Smooth muscle cell of the brain vasculature (primary cell): ENCODE data around the gene TRABD2B.

ENCODE experiments used
- DNase-seq: peaks from one replicate; pipeline ENCODE4 v3.0.0-alpha.2; 2012; ENCODE audit warnings: low read depth, low spot score

TRABD2B gene

DNA sequence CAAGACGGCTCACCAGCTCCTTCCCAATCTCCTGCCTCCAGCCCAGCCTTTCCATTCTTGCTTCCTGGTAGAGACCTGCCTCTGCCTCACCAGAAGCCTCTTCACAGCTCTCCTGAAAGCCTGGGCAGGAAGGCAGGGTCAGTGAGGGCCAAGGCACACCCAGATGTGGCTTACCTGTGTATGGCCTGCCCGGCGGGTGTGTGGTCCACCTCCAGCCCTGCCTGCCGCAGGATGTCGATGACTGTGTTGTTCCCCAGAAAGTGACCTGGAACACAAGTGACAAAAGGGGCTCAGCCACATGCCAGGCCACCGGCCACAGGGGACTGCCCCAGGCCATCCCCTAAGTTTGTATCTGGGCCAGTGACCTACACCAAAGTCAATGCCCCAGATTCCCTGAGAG lies 218.9 kb downstream of the TRABD2B start:
- DNase-seq: no peak

- no peak for DNase-seq
Observed at GRCh38 chr1:47777322-47777721, 219.9 kb downstream of the TRABD2B start.

DNA sequence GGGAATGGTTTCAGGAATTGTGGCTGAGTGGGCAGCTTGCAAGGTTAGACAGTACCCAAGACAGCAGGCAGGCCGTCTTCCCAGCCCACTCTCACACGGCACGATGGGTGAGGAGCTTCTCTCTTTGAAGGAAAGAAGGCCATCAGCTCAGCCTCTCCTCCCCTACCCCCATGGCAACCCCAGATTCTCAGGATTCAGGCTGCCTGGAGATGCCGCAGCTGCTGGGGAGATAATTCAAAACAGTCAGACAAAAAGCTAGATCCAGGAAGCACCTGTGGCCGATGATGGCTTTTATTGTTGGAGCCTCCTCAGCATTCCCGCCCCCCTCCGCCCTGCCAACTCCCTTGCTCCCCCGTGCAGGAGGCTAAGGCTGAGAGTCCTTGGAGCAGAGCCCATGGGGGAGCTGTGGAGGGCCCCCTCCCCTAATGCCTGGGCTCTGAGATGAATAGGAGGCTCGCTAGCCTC lies 220.5 kb downstream of the TRABD2B start:
- no peak for DNase-seq

DNA sequence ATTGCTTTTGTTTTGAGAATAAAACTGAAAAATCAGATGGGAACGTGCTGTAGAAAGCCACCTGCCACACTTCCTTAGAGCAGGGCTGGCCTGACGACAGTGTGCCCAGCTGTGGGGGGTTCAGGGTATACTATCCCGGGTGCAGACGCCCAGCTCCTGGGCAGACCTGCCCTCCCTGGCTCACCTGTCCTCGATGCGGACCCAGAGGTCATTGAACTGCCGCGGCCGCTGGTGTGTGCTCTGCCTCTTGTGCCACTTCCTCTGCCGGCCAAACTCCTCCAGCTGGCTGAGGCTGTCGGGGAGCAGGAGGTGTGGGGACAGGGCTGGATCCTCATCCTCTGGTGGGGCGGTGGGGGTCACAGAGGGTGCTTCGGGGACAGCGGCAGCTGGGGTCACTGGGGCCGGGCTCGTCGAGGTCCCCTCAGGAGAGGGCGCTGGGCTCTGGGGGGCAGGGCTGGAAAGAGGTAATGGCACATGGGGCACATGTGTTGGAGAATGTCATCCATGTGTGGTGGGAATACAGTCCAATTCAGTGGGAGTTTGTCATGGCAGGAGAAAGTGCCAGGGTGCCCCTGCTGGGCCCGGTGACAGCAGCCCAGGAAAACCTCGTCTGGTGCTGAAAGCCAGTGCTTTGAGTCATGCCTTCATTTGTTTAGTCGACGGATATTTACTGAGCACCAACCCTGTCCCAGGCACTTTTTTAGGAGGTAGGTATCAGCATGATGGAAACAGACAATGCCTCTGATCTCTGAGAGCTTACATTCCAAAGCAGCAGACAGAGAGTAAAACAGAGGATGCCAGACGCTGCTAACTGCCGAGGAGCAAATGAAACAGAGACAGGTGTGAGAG lies 222.0 kb downstream of the TRABD2B start:
- no peak for DNase-seq

GRCh38 chr1:47772960-47773682 lies 224.1 kb downstream of the TRABD2B start:
- DNase-seq: no peak

DNA sequence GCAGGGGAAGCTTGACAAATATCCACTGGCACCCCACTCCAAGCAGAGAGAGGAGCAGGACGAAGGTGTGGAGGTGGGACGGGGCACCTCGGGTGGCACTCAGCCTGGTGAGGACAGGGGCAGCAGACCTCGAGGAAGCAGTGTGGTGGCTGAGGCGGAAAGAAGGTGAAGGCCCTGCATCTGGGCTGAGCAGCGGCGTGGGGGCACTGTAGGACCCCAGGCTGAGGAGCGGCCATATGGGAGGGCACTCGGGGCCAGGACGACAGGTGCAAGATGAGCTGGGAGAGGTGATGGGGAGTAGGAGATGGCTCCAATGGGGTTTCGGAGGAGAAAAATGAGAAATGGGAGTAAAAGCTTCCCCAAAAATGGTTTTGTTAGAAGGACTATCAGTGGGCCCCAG lies 224.9 kb downstream of the TRABD2B start:
- no peak for DNase-seq

DNA sequence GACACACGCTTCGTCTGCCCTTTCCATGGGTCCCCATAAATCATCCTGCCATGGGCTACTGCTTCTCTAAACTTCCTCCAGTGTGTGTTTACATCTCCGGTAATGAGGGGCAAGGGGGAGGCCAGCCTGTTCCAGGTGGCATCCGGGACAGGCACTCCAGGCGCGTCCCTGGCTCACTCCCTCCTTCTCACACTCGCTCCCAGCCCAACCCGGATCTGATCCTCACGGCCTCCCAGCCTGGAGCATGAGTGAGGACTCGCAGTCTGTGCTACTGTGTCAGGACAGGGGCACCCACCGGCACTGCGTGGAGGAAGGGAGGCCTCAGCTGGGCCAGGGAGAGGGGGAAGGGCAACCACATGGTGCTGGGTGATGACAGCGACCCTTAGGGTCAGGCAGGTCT lies 225.4 kb downstream of the TRABD2B start:
- no peak for DNase-seq

- no peak for DNase-seq
Observed at GRCh38 chr1:47769983-47770382, 227.2 kb downstream of the TRABD2B start.

DNA sequence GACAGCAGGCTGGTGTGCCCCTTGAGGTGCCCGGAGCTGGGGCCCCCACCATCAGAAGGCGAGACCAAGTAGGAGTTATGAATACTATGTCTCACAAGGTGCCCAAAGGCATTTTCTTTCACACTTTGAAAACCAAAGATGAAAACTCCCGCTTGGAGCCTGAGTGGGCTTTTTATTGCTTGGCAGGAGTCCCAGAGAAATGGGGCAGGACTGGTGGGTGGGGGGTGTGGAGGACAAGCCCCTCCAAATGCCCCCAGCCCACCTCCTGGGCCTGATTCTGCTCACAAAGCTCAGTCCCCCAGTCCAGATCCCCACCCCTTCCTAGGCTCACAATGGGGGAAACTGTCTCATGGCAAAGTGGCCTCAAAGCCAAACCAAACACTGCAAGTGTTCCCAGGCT lies 227.9 kb downstream of the TRABD2B start:
- no peak for DNase-seq

DNA sequence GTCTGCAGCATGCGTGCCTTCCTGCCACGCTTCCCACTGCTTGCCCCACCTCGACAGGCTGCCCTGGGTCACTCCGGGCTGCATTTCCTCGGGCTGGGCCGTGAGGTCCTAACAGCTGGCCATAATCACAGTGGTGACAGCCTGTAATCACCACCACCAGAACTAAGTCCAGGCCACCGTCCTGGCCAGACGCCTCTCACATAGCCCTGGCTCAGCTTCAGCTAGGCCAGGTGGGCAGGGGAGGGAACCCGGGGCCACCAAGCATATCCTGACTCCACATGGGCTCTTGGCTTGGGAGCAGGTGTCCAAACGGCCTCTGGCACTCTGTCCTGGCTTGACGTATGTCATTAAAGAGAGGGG lies 229.5 kb downstream of the TRABD2B start:
- DNase-seq: no peak

GRCh38 chr1:47766832-47767740 lies 230.1 kb downstream of the TRABD2B start:
- DNase-seq: no peak

GRCh38 chr1:47765742-47766485 lies 231.3 kb downstream of the TRABD2B start:
- DNase-seq: no peak

DNA sequence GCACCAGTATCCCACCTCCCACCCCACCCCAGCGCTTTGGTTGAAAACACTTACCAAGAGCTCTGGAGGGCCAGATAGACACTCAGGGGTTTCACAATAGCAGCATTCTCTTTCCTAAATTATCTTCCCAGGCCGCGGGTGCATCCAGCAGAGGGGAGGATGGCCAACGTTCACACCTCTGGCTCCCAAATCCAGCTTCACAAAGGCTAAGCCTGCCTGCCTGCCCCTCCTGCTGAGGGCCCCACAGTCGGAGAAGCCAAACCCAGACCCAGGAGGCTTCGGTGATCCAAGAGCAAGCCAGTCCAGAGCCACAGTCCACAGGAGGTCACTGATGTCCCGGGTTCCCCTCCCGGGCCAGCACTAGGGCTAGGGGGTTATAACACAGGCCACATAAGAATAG lies 231.9 kb downstream of the TRABD2B start:
- no peak for DNase-seq

DNA sequence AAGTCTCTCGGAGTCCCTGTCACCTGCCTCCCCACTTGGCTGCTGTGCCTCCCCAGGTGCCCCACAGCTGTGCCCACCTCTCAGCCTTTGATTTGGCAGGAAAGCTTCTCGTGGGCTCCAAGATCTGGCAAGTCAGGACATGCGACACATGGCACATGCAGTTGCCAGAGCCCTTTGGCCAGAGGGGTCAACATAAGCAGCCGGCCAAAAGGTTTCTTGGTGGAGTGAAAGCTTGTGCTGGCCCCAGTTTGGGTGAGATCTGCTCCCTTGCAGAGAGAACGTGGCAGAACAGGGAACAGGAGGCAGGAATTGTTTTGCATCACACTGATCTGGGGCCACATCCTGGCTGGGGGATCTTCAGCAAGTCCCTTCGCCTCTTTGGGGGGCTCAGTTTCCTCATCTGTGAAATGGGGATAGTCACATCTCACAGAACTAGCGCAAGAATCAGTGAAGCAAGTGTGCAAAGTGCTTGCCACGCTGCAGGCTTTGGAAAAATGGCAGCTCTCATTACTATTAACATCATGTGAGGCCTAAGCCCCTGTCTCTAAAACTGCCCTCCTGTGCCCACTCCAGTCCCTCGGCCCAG lies 232.6 kb downstream of the TRABD2B start:
- no peak for DNase-seq

DNA sequence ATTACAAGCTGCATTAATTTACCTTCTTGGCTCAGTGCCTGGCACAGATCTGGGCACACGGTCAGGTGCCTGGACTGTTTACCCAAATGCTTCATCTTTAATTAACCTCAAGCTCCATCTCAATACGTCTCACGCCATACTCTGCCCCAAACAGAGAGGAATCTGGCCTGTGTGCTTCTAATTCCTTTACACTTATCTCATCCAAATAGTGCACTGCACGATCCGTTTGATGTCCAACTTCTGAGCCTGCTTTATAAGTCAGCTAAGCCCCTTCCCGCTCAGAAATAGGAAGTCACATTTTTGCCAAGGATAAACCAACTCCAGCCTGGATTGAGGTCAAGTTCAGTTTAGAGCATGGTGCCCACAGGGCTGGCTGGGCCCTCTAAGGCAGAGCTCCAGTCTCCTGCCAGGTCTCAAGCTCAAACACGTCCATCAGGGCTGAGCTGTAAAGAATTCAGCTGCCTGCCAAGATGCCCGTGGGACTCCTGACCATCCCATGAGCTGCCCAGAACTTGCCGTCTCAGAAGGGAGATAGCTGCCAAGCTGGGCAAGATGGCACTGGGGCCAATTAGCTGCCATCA lies 233.5 kb downstream of the TRABD2B start:
- DNase-seq: no peak

DNA sequence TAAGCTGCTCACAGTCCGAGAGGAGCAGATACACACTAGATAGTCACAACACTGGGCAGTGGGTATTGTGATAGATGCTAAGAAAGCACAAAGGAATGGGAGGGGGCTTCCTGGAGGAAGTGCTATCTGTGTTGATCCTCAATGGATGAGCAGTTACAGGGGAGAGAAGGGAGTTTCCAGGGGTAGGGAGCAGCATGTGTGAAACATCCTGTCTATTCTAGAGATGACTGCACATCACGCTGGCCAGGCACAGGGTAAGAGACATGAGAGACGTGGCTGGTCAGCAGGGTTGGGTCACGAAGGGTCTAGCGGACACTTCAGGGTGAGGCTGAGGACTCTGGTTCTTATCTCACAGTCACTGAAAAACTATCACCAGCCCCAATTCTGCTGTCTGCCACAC lies 235.2 kb downstream of the TRABD2B start:
- DNase-seq: no peak

GRCh38 chr1:47761201-47761930 lies 235.8 kb downstream of the TRABD2B start:
- DNase-seq: no peak

GRCh38 chr1:47759936-47760629 lies 237.1 kb downstream of the TRABD2B start:
- no peak for DNase-seq

GRCh38 chr1:47759251-47759935 lies 237.8 kb downstream of the TRABD2B start:
- DNase-seq: no peak
